ENCODE results near the gene DIAPH2. TPM values are rescaled to one million over a fixed set of nuclear protein-coding genes. Genes with fewer than 3 reads are reported as not detected.
"Not testable (repeated sequence)": the region's sequence is repeated elsewhere in the genome, so short reads cannot be mapped to it uniquely, and the experiment has no call there.

DIAPH2 gene
- total and polyA plus RNA-seq, 2 donors from 2014 or later, result 2.1 to 15.0 TPM

- no peaks in the 10 kb centered on the region for H3K27me3 ChIP-seq (ENCODE audit: control insufficient read depth, insufficient read depth, low read length)
- H3K4me1 ChIP-seq (ENCODE audit: control insufficient read depth in 2 of 3, insufficient read depth in 2 of 3, low read depth in 1 of 3, low read length in 3 of 3), result no peaks in the 10 kb centered on the region
- intact Hi-C loops (cut with DNase I), result no loop called here
- H3K9ac ChIP-seq (ENCODE audit: low read length in 3 of 3), result no peak overlapping the region
- DNase-seq (no peak), FAIRE-seq (no peak)
- H3K36me3 ChIP-seq (ENCODE audit: control insufficient read depth in 2 of 3, insufficient read depth in 3 of 3, low read length in 3 of 3), result no peaks in the 10 kb centered on the region
- H3K9me3 ChIP-seq (ENCODE audit: control insufficient read depth in 2 of 3, insufficient read depth in 1 of 3, low read length in 3 of 3), result no peaks in the 10 kb centered on the region
- no peak overlapping the region for H3K27ac ChIP-seq (ENCODE audit: low read depth in 2 of 2, low read length in 2 of 2)
- H3K4me3 ChIP-seq (ENCODE audit: low read length in 3 of 3), result no peak overlapping the region
- TF ChIP-seq, protein P1, sequence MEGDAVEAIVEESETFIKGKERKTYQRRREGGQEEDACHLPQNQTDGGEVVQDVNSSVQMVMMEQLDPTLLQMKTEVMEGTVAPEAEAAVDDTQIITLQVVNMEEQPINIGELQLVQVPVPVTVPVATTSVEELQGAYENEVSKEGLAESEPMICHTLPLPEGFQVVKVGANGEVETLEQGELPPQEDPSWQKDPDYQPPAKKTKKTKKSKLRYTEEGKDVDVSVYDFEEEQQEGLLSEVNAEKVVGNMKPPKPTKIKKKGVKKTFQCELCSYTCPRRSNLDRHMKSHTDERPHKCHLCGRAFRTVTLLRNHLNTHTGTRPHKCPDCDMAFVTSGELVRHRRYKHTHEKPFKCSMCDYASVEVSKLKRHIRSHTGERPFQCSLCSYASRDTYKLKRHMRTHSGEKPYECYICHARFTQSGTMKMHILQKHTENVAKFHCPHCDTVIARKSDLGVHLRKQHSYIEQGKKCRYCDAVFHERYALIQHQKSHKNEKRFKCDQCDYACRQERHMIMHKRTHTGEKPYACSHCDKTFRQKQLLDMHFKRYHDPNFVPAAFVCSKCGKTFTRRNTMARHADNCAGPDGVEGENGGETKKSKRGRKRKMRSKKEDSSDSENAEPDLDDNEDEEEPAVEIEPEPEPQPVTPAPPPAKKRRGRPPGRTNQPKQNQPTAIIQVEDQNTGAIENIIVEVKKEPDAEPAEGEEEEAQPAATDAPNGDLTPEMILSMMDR (IDR thresholded peaks at IDR 0.05; ENCODE audit: borderline replicate concordance, extremely low read depth, insufficient read depth), result no peak
Measured at GRCh38 chrX:96729868-96730643, 45.4 kb downstream of the DIAPH2 start.

DNA sequence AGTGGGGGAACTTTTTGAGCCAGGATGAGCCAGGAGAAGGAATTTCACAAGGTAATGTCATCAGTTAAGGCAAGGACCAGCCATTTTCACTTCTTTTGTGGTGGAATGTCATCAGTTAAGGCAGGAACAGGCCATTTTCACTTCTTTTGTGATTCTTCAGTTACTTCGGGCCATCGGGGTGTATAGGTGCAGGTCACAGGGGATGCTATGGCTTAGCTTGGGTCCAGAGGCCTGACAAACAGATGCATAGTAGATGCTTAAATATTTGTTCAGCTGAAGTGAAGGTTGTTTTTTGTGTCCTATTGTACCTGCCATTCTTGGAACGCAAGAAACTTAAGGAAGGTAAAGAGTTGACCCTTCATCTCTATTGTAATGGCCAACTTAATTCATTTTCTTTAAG is 46.4 kb downstream of the DIAPH2 start:
- H3K27ac ChIP-seq (ENCODE audit: low read depth in 2 of 2, low read length in 2 of 2); H3K36me3 ChIP-seq (ENCODE audit: control insufficient read depth in 2 of 3, insufficient read depth in 3 of 3, low read length in 3 of 3); H3K4me1 ChIP-seq (ENCODE audit: control insufficient read depth in 2 of 3, insufficient read depth in 2 of 3, low read depth in 1 of 3, low read length in 3 of 3); H3K27me3 ChIP-seq (ENCODE audit: control insufficient read depth, insufficient read depth, low read length); H3K4me3 ChIP-seq (ENCODE audit: low read length in 3 of 3); H3K9ac ChIP-seq (ENCODE audit: low read length in 3 of 3); DNase-seq; H3K9me3 ChIP-seq (ENCODE audit: control insufficient read depth in 2 of 3, insufficient read depth in 1 of 3, low read length in 3 of 3); FAIRE-seq; intact Hi-C loops (cut with DNase I): not testable (repeated sequence)

DNA sequence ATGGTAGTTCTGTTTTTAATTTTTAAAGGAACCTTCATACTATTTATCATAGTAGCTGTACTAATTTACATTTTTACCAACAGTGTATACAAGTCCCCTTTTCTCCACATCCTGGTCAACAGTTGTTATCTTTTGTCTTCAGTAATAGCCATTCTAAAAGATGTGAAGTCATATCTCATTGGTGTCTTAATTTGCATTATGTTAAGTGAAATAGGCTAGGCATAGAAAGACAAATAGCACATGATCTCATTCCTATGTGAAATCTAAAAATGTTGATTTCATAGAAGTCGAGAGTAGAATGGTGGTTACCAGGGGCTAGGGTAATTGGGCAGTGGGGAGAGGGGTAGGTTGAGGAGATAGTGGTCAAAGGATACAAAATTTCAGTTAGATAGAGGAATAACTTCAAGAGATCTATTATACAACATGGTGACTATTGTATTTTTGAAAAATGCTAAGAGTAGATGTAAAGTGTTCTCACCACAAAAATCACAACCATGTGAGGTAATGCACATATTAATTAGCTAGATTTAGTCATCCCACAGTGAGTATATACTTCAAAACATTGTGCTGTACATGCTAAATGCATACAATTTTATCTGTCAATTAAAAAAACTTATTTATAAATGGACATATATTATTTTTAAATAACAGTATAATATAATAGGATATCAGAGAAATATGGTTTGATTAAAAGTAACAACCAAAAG is 58.9 kb downstream of the DIAPH2 start:
- H3K27ac ChIP-seq (ENCODE audit: low read depth in 2 of 2, low read length in 2 of 2), result no peak overlapping the region
- TF ChIP-seq, protein P1 (IDR thresholded peaks at IDR 0.05; ENCODE audit: borderline replicate concordance, extremely low read depth, insufficient read depth), result no peak
- H3K36me3 ChIP-seq (ENCODE audit: control insufficient read depth in 2 of 3, insufficient read depth in 3 of 3, low read length in 3 of 3), result no peaks in the 10 kb centered on the region
- H3K27me3 ChIP-seq (ENCODE audit: control insufficient read depth, insufficient read depth, low read length), result no peaks in the 10 kb centered on the region
- no peak for DNase-seq
- H3K9me3 ChIP-seq (ENCODE audit: control insufficient read depth in 2 of 3, insufficient read depth in 1 of 3, low read length in 3 of 3), result no peaks in the 10 kb centered on the region
- no peak overlapping the region for H3K9ac ChIP-seq (ENCODE audit: low read length in 3 of 3)
- no peak for FAIRE-seq
- intact Hi-C loops (cut with DNase I), result no loop called here
- H3K4me1 ChIP-seq (ENCODE audit: control insufficient read depth in 2 of 3, insufficient read depth in 2 of 3, low read depth in 1 of 3, low read length in 3 of 3), result no peaks in the 10 kb centered on the region
- H3K4me3 ChIP-seq (ENCODE audit: low read length in 3 of 3), result no peak overlapping the region

GRCh38 chrX:96752781-96753180 is 68.1 kb downstream of the DIAPH2 start:
- H3K27me3 ChIP-seq (ENCODE audit: control insufficient read depth, insufficient read depth, low read length), result no peaks in the 10 kb centered on the region
- H3K36me3 ChIP-seq (ENCODE audit: control insufficient read depth in 2 of 3, insufficient read depth in 3 of 3, low read length in 3 of 3), result no peaks in the 10 kb centered on the region
- H3K27ac ChIP-seq (ENCODE audit: low read depth in 2 of 2, low read length in 2 of 2), result no peak overlapping the region
- intact Hi-C loops (cut with DNase I), result no loop called here
- H3K9ac ChIP-seq (ENCODE audit: low read length in 3 of 3), result no peak overlapping the region
- DNase-seq, result peak in 4 of 5 donors; percentile 9 to 57 (median 32)
- peak; percentile 76 for FAIRE-seq
- no peaks in the 10 kb centered on the region for H3K9me3 ChIP-seq (ENCODE audit: control insufficient read depth in 2 of 3, insufficient read depth in 1 of 3, low read length in 3 of 3)
- TF ChIP-seq, protein P1 (IDR thresholded peaks at IDR 0.05; ENCODE audit: borderline replicate concordance, extremely low read depth, insufficient read depth), result no peak
- H3K4me3 ChIP-seq (ENCODE audit: low read length in 3 of 3), result no peak overlapping the region
- no peaks in the 10 kb centered on the region for H3K4me1 ChIP-seq (ENCODE audit: control insufficient read depth in 2 of 3, insufficient read depth in 2 of 3, low read depth in 1 of 3, low read length in 3 of 3)
